ENCODE results near the gene IQSEC1. TPM values are rescaled to one million over a fixed set of nuclear protein-coding genes. Genes with fewer than 3 reads are reported as not detected.

The IQSEC1 gene
- total and polyA plus RNA-seq, 9 of the 15 experiments (the other 6 are each of a cell fraction or from before 2014, with no cell fraction given): 0.56 to 39.0 (median 6.8) TPM

DNA sequence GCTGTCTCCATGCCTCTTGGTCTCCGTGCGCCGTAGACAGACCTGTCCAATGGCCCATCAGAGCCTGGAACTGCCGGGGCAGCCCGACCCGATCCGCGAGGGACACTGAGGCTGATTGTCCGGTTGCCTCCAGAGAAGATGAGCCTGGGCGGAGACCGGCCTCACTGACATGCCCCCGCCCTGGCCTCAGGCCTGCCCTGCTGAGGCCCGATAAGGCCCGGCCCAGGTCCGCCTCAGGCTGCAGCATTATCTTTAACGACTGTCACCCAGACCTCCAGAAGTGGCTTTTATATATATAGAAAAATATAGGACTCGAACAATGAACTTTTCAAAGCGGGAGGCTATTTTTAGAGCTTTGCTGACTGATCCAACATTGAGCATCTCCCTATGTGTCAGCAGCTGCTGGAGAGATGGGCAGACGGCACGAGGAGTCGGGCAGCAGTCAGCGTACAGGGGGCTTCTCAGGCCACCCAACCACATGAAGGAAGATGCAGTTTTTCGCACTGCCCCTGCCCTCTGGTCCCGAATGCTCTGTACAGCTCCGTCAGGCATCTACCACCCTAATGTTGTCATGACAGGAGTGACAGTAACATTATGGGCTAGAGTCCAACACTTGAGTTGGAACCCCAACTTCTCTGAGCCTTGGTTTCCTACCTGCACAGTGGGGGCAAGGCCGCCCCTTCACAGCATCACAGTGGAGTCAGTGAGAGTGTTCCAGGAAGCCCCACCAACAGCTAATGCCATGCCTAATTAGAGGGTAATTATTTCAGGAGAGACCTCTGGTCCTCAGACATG is 119.8 kb downstream of the IQSEC1 start (continued):
- TF ChIP-seq HMGN3 (IDR thresholded peaks at IDR 0.05; ENCODE audit: borderline replicate concordance, extremely low read depth, insufficient read length, low read depth, low read length) (peak; percentile 100), ZNF184 (CRISPR knock-in tag; IDR thresholded peaks at IDR 0.05) (no peak), ZKSCAN1 (IDR thresholded peaks at IDR 0.05; ENCODE audit: low read depth, low read length) (no peak), NFATC3 (IDR thresholded peaks at IDR 0.05) (no peak), NR2C2 (CRISPR knock-in tag; IDR thresholded peaks at IDR 0.05) (peak; percentile 49; the same call in 1 of the 2 replicates), NR2C2 (tag; IDR thresholded peaks at IDR 0.05) (no peak), CSDE1 (IDR thresholded peaks at IDR 0.05) (no peak), MTF1 (CRISPR knock-in tag; IDR thresholded peaks at IDR 0.05; ENCODE audit: borderline replicate concordance) (no peak), ZBTB1 (CRISPR knock-in tag; IDR thresholded peaks at IDR 0.05; ENCODE audit: borderline replicate concordance, low read depth) (no peak), EGR1 (conservative IDR thresholded peaks at IDR 0.05) (peak; percentile 68), ZBED1 (IDR thresholded peaks at IDR 0.05) (peak; percentile 51; the same call in 1 of the 2 replicates), CREB1 (IDR thresholded peaks at IDR 0.05) (peak; percentile 52), CREB1 (CRISPR knock-in tag; IDR thresholded peaks at IDR 0.05) (no peak)
- TF ChIP-seq, protein P1, sequence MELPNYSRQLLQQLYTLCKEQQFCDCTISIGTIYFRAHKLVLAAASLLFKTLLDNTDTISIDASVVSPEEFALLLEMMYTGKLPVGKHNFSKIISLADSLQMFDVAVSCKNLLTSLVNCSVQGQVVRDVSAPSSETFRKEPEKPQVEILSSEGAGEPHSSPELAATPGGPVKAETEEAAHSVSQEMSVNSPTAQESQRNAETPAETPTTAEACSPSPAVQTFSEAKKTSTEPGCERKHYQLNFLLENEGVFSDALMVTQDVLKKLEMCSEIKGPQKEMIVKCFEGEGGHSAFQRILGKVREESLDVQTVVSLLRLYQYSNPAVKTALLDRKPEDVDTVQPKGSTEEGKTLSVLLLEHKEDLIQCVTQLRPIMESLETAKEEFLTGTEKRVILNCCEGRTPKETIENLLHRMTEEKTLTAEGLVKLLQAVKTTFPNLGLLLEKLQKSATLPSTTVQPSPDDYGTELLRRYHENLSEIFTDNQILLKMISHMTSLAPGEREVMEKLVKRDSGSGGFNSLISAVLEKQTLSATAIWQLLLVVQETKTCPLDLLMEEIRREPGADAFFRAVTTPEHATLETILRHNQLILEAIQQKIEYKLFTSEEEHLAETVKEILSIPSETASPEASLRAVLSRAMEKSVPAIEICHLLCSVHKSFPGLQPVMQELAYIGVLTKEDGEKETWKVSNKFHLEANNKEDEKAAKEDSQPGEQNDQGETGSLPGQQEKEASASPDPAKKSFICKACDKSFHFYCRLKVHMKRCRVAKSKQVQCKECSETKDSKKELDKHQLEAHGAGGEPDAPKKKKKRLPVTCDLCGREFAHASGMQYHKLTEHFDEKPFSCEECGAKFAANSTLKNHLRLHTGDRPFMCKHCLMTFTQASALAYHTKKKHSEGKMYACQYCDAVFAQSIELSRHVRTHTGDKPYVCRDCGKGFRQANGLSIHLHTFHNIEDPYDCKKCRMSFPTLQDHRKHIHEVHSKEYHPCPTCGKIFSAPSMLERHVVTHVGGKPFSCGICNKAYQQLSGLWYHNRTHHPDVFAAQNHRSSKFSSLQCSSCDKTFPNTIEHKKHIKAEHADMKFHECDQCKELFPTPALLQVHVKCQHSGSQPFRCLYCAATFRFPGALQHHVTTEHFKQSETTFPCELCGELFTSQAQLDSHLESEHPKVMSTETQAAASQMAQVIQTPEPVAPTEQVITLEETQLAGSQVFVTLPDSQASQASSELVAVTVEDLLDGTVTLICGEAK (IDR thresholded peaks at IDR 0.05): 0 out of 2 replicates have a peak, but pooled peaks have one; percentile 32
- TF ChIP-seq, protein P1 (CRISPR knock-in tag; IDR thresholded peaks at IDR 0.05): no peak
- TF ChIP-seq, protein P2, sequence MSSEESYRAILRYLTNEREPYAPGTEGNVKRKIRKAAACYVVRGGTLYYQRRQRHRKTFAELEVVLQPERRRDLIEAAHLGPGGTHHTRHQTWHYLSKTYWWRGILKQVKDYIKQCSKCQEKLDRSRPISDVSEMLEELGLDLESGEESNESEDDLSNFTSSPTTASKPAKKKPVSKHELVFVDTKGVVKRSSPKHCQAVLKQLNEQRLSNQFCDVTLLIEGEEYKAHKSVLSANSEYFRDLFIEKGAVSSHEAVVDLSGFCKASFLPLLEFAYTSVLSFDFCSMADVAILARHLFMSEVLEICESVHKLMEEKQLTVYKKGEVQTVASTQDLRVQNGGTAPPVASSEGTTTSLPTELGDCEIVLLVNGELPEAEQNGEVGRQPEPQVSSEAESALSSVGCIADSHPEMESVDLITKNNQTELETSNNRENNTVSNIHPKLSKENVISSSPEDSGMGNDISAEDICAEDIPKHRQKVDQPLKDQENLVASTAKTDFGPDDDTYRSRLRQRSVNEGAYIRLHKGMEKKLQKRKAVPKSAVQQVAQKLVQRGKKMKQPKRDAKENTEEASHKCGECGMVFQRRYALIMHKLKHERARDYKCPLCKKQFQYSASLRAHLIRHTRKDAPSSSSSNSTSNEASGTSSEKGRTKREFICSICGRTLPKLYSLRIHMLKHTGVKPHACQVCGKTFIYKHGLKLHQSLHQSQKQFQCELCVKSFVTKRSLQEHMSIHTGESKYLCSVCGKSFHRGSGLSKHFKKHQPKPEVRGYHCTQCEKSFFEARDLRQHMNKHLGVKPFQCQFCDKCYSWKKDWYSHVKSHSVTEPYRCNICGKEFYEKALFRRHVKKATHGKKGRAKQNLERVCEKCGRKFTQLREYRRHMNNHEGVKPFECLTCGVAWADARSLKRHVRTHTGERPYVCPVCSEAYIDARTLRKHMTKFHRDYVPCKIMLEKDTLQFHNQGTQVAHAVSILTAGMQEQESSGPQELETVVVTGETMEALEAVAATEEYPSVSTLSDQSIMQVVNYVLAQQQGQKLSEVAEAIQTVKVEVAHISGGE (CRISPR knock-in tag; IDR thresholded peaks at IDR 0.05): no peak; a peak in 1 of 6 replicates
